HG03097 (cell line): ENCODE results near the gene CFC1B.
"Not testable (repeated sequence)": the region's sequence is repeated elsewhere in the genome, so short reads cannot be mapped to it uniquely, and the experiment has no call there.

Experiments
- ATAC-seq: cut with Tn5 transposase; IDR thresholded peaks from one replicate; pipeline ENCODE4 v1.9.1; 2021; ENCODE audit not compliant: unreplicated experiment, low FRiP score

The CFC1B gene

DNA sequence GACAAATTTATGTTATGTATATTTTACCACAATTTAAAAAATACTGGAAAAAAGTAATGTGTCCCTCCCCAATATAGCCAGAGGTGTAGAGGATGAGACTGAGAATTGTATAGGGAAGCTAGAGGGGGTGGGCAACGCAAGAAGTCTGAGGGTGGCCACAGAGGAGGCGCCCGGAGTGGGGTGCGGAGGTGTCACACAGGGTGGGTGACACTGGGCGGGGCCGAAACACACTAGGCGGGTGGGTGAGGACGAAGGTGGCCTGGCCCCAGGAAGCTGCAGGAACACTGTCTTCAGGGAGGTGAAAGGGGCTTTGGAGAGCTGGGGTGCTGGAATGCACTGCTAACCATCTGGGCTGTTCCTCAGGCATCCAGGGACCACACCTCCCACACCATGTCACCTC lies 35.4 kb downstream of the CFC1B start:
- not testable (repeated sequence) for ATAC-seq

GRCh38 chr2:130566165-130566564 lies 45.1 kb downstream of the CFC1B start:
- ATAC-seq, result not testable (repeated sequence)

DNA sequence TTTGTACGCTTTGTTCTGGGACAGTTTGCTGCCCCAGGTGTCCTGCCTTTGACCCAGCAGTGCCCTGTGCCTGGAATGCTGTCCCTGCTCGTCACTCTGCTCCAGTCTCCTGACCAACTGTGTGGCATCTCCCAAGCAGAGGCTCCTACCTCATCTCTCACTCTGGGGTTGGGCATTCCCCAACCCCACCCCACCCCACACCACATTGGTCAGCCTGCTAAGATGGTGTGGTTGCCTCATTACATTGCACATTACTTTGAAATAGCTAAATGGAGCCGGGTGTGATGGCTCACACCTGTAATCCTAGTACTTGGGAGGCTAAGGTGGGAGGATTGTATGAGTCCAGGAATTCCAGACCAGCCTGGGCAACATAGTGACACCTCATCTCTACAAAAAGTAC lies 50.9 kb downstream of the CFC1B start:
- ATAC-seq, result not testable (repeated sequence)

DNA sequence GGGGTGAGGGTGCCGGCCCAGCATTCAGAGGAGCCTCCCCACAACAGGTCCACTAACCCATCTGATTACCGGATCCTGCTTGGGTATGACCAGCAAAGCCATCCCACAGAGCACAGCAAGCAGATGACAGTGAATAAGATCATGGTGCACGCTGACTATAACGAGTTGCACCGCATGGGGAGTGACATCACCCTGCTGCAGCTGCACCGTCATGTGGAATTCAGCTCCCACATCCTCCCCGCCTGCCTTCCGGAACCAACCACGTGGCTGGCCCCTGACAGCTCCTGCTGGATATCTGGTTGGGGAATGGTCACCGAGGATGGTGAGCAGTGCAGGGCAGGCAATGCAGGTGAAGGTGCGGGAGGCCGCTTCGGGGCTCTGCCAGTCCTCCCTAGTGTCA lies 53.2 kb downstream of the CFC1B start:
- not testable (repeated sequence) for ATAC-seq

- not testable (repeated sequence) for ATAC-seq
Observed at GRCh38 chr2:130576209-130576784, 55.3 kb downstream of the CFC1B start.

- ATAC-seq, result not testable (repeated sequence)
Observed at GRCh38 chr2:130577559-130577958, 56.5 kb downstream of the CFC1B start.
